Endodermal cell (in vitro differentiated cells): ENCODE data around the gene EXOC3L2. TPM values are rescaled to one million over a fixed set of nuclear protein-coding genes. Genes with fewer than 3 reads are reported as not detected.
A peak's percentile ranks its signal among the peaks of the same experiment; 100 is the strongest.

ENCODE experiments used
- DNase-seq: peaks from one replicate; pipeline ENCODE4 v3.0.0-alpha.2; 2017
- H3K27ac ChIP-seq: 2 replicates; pipeline ENCODE4 v1.5.1; 2013; ENCODE audit warnings: mild to moderate bottlenecking, low read depth, low read length, moderate library complexity
- H3K27me3 ChIP-seq: 2 replicates; pipeline ENCODE4 v1.6.1; 2013; ENCODE audit warnings: mild to moderate bottlenecking, low read length, moderate library complexity; ENCODE audit not compliant: insufficient read depth, control insufficient read depth, poor library complexity, severe bottlenecking
- H3K36me3 ChIP-seq: 2 replicates; pipeline ENCODE4 v1.7.0; 2013; ENCODE audit warnings: mild to moderate bottlenecking, low read length, moderate library complexity; ENCODE audit not compliant: control insufficient read depth, insufficient read depth
- H3K4me1 ChIP-seq: one replicate; pipeline ENCODE4 v1.7.0; 2013; ENCODE audit warnings: low read length; ENCODE audit not compliant: control insufficient read depth, insufficient read depth
- H3K4me3 ChIP-seq: 2 replicates; pipeline ENCODE4 v1.5.1; 2013; ENCODE audit warnings: mild to moderate bottlenecking, low read length, moderate library complexity
- H3K9ac ChIP-seq: 2 replicates; pipeline ENCODE4 v1.6.1; 2013; ENCODE audit warnings: mild to moderate bottlenecking, low read length, moderate library complexity; ENCODE audit not compliant: poor library complexity, severe bottlenecking; ENCODE audit errors: extremely low read depth
- H3K9me3 ChIP-seq: 2 replicates; pipeline ENCODE4 v1.6.1; 2013; ENCODE audit warnings: mild to moderate bottlenecking, low read length, moderate library complexity; ENCODE audit not compliant: control insufficient read depth
- H3K27ac Mint-ChIP-seq: 2 replicates; pipeline ENCODE4 v1.8.0; 2020; ENCODE audit warnings: mixed read lengths
- H3K27me3 Mint-ChIP-seq: 2 replicates; pipeline ENCODE4 v1.8.0; 2021; ENCODE audit warnings: mild to moderate bottlenecking, mixed read lengths; ENCODE audit not compliant: insufficient read depth
- H3K36me3 Mint-ChIP-seq: 2 replicates; pipeline ENCODE4 v1.8.0; 2020; ENCODE audit warnings: low read depth, mixed read lengths
- H3K4me1 Mint-ChIP-seq: 2 replicates; pipeline ENCODE4 v1.8.0; 2020; ENCODE audit warnings: mixed read lengths
- H3K4me3 Mint-ChIP-seq: 2 replicates; pipeline ENCODE4 v1.8.0; 2020; ENCODE audit warnings: mild to moderate bottlenecking, moderate library complexity, mixed read lengths
- H3K9me3 Mint-ChIP-seq: 2 replicates; pipeline ENCODE4 v1.8.0; 2020; ENCODE audit warnings: mild to moderate bottlenecking, mixed read lengths
- WGBS, 2 experiments: methylation state at CpG; one replicate each; pipeline versions ENCODE4 v1.1.5 to v1.1.7; 2013; ENCODE audit warnings: missing lambda C conversion rate in 2 of 2, mixed read lengths in 1 of 2; ENCODE audit not compliant: insufficient coverage in 1 of 2, insufficient read length in 1 of 2; 5-methylcytosine and 5-hydroxymethylcytosine counted together
- total RNA-seq, 2 donors: library from RNA; stranded (reverse); fragmentation: NEBNext Ultra II Directional in 1 of 2; extraction: Animal tissue kit (Norgen Biotek cat#: 25700) in 1 of 2; gene quantifications; 2 replicates in 1 of 2; 3 replicates in 1 of 2; pipeline ENCODE4 v1.2.1, GENCODE V29; 2021
- TF ChIP-seq, protein P1 (sequence below): fragments of 200-600 bp; sonication (generic); conservative IDR thresholded peaks from 2 replicates; pipeline ENCODE4 v1.5.0; 2021; ENCODE audit warnings: antibody characterized with exemption, mild to moderate bottlenecking

The EXOC3L2 gene
- total RNA-seq, 2 donors from 2014 or later, result 0.11 TPM; not detected in 1

DNA sequence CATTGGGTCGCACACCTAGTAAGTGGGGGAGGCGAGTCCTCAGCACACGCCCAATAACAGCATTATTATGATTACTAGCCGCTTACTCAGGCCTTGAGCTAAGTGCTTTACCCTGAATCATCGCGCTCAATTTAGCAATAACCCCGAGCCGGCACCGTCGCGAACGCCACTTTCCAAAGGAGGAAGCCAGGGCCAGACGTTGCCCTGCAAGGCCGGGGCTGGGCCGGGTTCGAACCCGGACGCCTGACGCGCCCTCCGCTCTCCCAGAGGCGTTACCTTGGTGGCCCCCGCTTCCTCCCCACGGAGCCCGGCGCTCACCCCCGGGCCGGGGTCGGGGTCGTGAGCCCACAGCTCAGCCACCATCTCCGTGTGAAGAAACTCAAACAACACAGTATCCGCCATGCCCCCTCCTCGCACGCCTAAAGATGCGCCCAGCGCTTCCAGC is 67.4 kb downstream of the EXOC3L2 start, which contains the start of gene TRAPPC6A:
Gene TRAPPC6A, minus strand, starts transcription at position 421 of the 445 bp plus-strand sequence. Its CDS starts 19 bp downstream, at position 402.
- Mint-ChIP-seq H3K36me3 (peaks cover 4% of the 10 kb centered on the region), H3K27me3 (peaks cover 1% of the 10 kb centered on the region), H3K4me3 (peak within 1 kb of the TSS; percentile 87), H3K27ac (peak within 1 kb of the TSS; percentile 95), H3K4me1 (peaks cover 2% of the 10 kb centered on the region), H3K9me3 (no peaks in the 10 kb centered on the region)
- DNase-seq, result no peak
- Histone ChIP-seq H3K4me1 (no peaks in the 10 kb centered on the region), H3K9ac (peak within 1 kb of the TSS; percentile 73), H3K36me3 (peaks cover 8% of the 10 kb centered on the region), H3K9me3 (no peaks in the 10 kb centered on the region), H3K27ac (peak within 1 kb of the TSS; percentile 66), H3K27me3 (no peaks in the 10 kb centered on the region), H3K4me3 (peak within 1 kb of the TSS; percentile 96)
- TF ChIP-seq, protein P1, sequence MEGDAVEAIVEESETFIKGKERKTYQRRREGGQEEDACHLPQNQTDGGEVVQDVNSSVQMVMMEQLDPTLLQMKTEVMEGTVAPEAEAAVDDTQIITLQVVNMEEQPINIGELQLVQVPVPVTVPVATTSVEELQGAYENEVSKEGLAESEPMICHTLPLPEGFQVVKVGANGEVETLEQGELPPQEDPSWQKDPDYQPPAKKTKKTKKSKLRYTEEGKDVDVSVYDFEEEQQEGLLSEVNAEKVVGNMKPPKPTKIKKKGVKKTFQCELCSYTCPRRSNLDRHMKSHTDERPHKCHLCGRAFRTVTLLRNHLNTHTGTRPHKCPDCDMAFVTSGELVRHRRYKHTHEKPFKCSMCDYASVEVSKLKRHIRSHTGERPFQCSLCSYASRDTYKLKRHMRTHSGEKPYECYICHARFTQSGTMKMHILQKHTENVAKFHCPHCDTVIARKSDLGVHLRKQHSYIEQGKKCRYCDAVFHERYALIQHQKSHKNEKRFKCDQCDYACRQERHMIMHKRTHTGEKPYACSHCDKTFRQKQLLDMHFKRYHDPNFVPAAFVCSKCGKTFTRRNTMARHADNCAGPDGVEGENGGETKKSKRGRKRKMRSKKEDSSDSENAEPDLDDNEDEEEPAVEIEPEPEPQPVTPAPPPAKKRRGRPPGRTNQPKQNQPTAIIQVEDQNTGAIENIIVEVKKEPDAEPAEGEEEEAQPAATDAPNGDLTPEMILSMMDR, result no peak
- 0 to 1% methylated on average over 17 to 36 of the region's 36 CpGs for WGBS, 2 experiments

DNA sequence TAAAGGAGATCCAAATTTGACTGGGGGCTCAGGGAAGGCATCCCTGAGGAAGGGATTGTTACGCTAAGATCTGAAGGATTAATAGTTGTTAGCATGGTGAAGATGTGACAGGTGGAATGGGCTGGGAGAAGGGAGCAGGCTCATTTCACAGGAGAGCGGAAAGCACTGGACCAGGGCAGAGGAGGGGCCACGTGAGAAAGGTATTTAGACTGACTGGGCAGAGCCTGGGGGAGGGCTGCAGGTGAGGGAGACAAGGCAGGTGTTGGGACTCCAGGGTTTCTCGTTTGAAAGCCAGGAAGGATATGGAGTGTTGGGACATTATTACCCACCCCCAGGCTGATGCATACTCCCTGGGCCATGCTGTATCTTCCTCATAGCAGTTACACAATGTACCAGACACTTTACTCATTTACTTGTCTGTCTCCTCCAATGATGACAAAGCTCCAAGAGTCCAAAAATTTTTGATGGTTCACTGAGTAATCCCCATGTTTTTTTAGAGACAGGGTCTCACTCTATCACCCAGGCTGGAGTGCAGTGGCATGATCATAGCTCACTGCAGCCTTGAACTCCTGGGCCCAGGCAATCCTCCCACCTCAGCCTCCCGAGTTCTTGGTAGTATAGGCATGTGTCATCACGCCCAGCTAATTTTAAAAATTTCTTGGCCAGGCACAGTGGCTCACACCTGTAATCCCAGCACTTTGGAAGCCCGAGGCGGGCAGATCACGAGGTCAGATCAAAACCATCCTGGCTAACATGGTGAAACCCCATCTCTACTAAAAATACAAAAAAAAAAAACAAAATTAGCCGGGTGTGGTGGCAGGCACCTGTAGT is 69.5 kb downstream of the EXOC3L2 start:
- Histone ChIP-seq H3K27me3 (no peaks in the 10 kb centered on the region), H3K4me3 (no peak overlapping the region), H3K4me1 (peaks cover 5% of the 10 kb centered on the region), H3K9me3 (no peaks in the 10 kb centered on the region), H3K27ac (no peak overlapping the region), H3K36me3 (no peaks in the 10 kb centered on the region), H3K9ac (no peak overlapping the region)
- H3K36me3 Mint-ChIP-seq, result no peaks in the 10 kb centered on the region
- H3K9me3 Mint-ChIP-seq, result no peaks in the 10 kb centered on the region
- 86 to 94% methylated on average over 7 to 10 of the region's 10 CpGs for WGBS, 2 experiments
- H3K27ac Mint-ChIP-seq, result no peak overlapping the region
- DNase-seq, result no peak
- TF ChIP-seq, protein P1, result no peak
- peaks cover 9% of the 10 kb centered on the region for H3K4me1 Mint-ChIP-seq
- H3K27me3 Mint-ChIP-seq, result no peaks in the 10 kb centered on the region
- no peak overlapping the region for H3K4me3 Mint-ChIP-seq

DNA sequence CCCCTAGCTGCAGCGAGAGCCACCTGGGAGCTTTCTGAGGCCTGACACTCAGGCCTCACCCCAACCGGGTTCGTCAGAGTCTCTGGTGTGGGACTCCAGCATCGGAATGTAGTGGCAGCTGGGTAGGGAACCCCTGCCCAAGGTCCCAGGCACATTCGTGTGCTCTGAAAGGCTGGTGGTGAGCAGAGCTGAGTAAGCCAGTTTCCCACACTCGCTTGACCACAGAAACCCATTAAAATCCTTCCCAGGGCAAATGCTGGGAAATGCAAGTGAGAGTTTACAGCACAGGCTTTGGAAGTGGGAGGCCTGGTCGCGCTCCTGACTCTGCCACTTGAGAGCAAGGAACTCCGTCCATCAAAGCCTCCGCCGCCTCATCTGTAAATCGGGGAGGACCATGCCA is 71.4 kb downstream of the EXOC3L2 start:
- Mint-ChIP-seq H3K4me3 (no peak overlapping the region), H3K27me3 (no peaks in the 10 kb centered on the region), H3K36me3 (no peaks in the 10 kb centered on the region), H3K27ac (no peak overlapping the region), H3K4me1 (peaks cover 9% of the 10 kb centered on the region), H3K9me3 (no peaks in the 10 kb centered on the region)
- Histone ChIP-seq H3K9ac (no peak overlapping the region), H3K9me3 (no peaks in the 10 kb centered on the region), H3K27me3 (no peaks in the 10 kb centered on the region), H3K27ac (no peak overlapping the region), H3K36me3 (no peaks in the 10 kb centered on the region), H3K4me3 (no peak overlapping the region), H3K4me1 (peaks cover 5% of the 10 kb centered on the region)
- WGBS, 2 experiments, result 91% methylated on average over 9 to 12 of the region's 12 CpGs
- TF ChIP-seq, protein P1, result no peak
- no peak for DNase-seq
